Activated CD4-positive, alpha-beta T cell treated with anti-CD3 and anti-CD28 coated beads, Interleukin-2, amount 50 U/mL, for 16 hours (primary cell): ENCODE results near the gene MEF2A.
"Not testable (repeated sequence)": the region's sequence is repeated elsewhere in the genome, so short reads cannot be mapped to it uniquely, and the experiment has no call there.

ENCODE experiments used
- DNase-seq: peaks from one replicate; pipeline ENCODE4 v3.0.0-alpha.2; 2020

MEF2A gene

DNA sequence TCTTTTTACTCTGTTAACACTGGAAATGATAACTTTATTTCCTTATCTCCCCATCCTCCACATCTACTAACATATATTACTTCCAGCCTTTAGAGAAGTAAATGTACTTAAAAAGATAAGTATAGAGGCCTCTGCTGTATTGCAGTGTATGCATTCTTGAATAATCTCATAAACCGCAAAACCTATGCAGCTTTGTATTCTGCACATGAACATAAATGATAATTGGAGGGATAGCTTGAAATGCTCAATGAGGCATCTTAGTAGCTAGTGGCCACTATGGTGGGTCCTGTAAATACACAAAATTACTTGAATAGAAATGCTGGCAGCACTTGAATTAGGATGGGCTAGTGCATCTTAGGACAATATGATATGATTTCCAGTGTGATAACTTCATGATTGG, 90.4 kb downstream of the MEF2A start:
- no peak for DNase-seq

DNA sequence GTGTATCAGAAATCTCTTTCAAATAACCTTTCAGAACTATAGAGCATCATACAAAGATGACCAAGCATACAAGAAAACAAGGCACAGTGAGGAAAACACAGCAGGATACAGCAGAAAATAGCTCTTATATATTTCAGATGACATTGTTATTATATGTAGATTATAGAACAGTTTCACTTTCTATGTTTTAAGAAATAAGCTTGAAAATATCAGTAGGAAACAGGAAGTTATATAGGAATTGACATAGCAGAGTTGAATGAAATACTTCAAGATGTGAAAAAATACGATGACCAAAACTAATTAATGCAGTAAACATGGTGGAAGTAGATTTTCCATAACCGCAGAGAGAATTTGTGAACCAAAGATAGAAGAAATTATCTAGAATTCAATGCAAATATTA, 92.2 kb downstream of the MEF2A start:
- DNase-seq, result no peak

DNA sequence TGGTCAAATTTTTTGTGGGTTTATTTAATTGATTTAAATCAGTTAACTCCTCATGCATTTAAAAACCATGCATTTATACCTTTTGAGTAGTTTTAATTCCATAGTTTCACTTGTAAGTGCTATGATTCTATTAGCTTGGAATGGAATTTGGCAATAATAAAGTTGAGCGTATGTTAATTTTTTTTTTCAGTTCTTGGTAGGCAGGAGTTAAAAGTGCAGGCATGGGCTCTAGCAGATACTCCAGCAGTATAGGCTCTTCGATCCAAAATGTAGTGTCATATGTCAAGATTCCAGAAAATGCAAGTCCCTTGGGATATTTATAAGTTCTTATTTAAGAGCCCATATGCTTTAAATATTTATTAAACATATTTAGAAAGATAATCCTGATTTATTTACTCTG, 97.1 kb downstream of the MEF2A start:
- DNase-seq, result no peak

DNA sequence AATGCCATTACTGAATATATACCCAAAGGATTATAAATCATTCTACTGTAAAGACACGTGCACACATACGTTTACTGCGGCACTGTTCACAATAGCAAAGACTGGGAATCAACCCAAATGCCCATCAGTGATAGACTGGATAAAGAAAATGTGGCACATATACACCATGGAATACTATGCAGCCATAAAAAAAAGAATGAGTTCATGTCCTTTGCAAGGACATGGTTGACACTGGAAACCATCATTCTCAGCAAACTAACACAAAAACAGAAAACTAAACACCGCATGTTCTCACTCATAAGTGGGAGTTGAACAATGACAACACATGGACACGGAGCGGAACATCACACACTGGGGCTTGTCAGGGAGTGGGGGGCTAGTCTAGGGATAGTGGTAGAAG, 100.3 kb downstream of the MEF2A start:
- DNase-seq, result not testable (repeated sequence)

DNA sequence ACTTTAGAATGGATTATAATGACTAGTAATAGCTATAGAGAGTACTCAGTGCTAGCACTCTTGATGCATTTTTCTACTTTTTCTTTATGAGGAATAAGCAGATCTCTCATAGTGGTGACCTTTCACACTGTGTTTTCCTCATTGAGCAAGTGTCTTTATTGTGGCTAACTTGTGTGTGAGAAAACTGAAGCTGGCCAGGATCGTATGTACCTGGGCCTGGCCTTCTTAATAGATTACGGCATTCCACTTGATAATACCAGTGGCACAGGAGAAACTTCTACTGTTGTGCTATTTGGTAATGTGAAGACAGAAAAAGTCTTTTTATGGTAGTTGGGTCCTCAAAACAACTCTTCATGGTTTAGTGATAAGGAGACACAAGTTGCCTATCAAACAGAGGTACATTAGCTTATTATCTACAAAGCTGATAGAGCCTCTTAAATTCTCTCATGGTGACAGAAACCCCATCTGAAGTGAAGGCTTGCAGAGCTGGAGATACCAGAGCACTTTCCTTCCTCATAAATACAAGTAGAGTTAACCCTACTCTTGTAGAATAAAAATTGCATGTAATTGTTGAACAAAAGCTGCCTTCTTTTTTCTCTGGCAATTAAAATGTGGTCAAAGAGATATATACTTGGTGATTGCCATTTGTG, 102.9 kb downstream of the MEF2A start:
- no peak for DNase-seq

DNA sequence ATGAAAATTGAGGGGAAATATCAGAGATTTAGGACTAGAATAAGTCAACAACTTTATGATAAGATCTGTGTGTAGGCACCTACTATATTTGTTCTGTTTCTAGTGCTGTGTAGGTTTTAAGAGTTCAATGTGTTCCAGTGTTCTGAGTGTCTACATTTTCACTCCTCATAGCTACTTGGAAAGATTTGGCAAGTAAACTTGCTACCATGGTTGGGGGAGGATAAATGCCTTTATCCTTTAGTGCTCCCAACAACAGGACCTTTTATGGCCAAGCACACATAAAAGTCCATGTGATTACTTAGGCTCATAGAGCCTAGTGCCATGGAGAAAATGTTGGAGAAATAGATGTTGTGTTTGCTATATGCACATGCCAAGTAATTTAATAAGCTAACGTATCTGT, 103.5 kb downstream of the MEF2A start:
- DNase-seq, result no peak

DNA sequence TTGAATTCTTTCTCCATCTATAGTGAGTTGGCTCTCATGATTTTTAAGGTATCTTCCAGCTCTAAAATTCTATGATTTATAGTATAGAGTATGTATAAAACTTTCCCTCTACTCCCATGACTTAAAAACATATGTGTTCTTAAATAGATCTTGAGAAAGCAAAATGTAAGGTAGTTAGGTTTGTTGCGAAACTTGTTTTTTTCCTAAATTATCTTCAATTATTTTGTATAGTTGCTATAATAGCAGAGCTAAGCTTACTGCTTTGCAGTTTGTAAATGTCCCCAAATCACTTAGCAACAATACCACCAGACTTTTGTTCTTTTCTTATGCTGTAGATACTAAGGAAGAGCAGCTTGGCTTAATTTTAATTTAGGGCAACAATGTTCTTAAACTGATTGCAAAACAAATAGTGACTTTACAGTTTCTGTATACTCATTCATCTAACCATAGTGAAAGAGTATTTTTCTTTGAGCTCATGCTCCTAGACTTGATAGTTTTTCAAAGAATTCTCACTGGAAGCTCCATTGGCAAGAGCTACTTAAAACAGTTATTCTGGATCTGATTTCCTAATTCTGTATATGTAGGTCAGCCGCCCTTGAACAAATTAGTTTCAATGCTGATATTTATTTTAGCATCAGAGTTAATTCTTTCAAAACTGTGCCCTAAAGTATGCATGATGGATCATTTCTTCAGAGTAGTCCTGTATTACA, 106.3 kb downstream of the MEF2A start:
- DNase-seq, result no peak

DNA sequence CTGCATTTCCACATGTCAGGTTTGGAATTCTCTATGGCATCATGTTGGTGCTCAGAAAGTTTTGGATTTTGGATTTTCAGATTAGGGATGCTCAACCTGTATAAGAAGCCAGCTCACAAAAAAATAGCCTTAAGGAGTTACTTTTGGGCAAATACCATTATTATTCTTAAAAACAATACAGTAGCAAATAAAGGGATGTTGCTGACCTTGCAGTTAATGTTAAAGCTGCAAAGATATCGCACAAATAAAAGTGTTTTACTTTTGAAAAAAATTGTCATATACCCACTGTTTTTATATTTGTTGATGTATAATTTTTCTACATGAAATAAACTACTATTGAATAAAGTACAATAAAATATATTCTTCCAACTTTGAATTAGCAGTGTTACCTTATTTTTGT, 107.3 kb downstream of the MEF2A start:
- DNase-seq, result no peak

DNA sequence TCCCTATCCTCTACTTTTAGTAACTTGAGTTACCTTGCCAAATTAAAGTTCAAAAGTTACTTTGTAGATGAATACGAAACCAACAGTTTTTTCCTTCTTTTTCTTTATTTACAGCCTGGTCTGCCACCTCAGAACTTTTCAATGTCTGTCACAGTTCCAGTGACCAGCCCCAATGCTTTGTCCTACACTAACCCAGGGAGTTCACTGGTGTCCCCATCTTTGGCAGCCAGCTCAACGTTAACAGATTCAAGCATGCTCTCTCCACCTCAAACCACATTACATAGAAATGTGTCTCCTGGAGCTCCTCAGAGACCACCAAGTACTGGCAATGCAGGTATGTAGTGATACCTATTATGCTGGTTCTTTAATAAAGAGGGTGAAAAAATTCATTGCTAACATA, 108.5 kb downstream of the MEF2A start:
- DNase-seq, result no peak

DNA sequence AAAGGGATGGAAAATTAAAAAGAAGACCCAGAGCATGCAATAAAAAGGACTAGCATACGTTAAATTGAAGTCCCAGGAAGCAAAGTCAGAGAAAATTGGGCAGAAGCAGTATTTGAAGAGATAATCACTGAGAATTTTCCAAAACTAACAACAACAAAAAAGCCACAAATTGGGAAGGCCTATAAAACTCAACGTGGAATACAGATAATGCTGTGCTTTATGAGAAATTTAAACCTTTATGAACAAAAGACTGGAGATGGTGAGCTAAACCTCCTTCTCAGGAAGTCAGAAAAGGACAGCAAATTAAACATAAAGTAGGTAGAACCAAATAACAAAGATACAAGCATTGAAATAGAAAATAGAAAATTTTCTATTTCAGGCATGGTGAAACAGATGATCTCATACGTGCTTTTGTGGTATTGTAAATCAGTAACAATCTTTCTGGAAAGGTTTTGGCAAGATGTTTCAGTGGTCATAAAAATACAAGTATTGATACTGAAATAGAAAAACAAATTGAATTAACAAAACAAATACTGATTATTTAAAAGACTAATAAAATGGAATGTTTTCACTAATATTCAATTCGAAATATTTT, 111.9 kb downstream of the MEF2A start:
- DNase-seq, result no peak

DNA sequence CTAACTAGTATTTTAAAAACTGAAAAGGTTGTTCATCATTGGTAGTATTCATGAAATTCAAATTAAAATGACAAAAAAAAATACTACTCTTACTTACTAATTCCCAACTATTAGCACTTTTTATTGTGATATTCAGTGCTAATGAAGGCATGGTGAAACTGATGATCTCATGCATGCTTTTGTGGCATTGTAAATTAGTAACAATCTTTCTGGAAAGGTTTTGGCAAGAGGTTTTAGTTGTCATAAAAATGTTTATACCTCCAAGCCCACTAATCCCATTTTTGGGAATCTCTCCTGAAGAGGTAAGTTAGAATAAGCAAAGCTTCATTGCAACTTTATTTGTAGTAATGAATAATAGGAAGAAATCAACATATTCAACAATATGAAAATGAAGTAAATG, 114.5 kb downstream of the MEF2A start:
- DNase-seq, result no peak

DNA sequence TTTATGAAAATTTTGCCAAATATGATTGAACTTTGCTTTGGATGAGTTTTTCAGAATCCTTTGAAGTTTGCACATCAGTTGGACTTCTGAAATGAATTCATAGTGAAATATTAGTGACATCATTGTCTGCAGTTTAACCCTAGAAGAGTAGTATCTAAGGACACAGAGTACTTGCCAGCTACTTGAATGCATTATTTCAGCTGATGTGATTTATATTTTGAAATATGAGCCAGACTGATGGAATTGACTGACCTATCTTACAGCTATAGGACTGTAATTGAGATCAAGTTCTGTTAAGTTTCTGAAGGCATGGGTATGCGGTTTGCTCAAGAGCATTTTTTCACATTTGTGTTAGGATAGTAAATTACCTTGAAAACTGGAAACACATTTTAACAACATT, 116.2 kb downstream of the MEF2A start:
- no peak for DNase-seq

DNA sequence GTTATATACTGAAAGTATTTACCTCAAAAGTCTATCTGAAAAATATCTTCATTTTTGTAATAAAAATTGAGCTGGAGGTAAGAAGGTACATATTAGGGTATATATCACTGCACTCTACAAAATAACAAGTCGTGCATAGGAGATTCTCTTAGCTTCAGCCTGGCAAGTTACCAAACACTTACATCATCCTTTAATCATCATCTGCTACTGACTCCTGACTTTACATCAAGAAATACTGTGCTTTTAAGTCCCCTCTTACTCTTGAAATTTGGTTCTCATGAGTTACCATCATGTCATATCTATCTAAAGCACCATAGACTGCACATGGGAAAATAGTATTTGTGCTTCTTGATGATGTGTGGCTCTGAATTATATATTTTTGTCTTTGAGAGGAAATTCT, 116.7 kb downstream of the MEF2A start:
- no peak for DNase-seq

DNA sequence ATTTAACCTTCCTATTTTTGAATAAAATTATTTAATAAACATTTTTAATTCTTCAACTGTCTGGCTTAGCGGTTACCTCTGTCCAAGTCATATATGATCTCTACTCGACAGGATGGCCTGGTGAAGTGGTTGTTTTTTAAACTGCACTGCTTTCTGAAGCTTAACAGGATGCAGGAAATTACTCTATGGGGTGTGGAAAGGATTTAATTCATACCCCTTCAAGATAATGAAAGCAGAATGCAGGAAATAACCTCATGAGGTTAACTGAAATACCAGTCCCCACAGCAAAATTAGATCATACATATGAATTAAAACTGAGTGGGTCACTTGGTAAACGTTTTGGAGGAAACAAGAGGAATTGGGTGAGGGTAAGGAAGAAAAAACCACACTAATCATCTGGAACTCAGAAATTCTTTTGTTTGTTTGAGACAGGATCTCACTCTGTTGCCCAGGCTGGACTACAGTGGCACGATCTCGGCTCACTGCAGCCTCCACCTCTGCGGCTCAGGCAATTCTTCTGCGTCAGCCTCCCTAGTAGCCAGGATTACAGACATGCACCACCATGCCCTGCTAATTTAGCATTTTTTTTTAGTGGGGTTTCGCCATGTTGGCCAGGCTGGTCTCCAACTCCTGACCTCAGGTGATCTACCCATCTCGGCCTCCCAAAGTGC, 117.4 kb downstream of the MEF2A start:
- DNase-seq, result peak; percentile 51

DNA sequence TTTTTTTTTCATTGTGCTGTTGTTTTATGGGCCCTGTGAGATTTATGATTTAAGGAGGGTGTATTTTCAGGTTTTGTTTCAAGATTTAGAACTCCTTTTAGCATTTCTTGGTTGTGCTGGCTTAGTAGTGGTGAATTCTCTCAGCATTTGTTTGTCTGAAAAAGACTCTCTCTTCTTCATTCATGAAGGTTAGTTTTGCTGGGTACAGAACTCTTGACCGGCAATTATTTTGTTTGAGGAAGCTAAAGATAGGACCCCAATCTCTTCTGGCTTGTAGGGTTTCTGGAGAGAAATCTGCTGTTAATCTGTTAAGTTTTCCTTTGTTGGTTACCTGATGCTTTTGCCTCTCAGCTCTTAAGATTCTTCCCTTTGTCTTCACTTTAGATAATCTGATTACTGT, 120.5 kb downstream of the MEF2A start:
- no peak for DNase-seq

DNA sequence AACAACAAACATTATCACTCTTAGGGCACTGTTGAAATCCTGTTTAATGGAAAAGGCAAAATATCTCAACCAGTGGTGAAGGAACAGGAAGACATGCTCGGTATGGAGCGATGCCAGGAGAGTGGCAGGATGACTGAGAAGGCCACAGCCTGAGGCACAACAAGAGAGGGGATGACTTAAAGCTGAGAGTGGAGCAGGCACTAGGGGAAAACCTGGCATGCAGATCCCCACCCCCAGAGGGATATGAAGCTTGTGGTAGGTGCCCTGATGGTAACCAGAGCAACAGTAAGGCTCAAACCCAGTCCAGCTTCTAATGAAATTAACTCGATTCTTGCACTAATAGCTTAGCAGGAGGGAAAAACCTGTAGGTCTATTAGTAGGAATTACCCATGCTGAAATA, 127.0 kb downstream of the MEF2A start:
- DNase-seq, result no peak

DNA sequence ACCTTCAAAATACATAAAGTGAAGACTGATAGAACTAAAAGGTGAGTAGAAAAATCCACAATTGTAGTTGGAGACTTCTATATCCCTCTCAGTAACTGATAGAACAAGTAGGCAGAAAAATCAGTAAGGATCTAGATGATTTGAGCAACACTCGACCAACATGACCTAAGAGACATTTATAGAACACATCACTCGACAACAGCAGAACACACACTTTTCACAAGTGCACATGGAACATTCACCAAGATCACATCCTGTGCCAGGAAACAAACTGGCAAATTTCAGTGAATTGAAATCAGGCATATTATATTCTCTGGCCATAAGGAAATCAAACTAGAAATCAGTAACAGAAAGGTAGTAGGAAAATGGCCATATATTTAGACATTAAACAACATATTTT, 130.3 kb downstream of the MEF2A start:
- no peak for DNase-seq

DNA sequence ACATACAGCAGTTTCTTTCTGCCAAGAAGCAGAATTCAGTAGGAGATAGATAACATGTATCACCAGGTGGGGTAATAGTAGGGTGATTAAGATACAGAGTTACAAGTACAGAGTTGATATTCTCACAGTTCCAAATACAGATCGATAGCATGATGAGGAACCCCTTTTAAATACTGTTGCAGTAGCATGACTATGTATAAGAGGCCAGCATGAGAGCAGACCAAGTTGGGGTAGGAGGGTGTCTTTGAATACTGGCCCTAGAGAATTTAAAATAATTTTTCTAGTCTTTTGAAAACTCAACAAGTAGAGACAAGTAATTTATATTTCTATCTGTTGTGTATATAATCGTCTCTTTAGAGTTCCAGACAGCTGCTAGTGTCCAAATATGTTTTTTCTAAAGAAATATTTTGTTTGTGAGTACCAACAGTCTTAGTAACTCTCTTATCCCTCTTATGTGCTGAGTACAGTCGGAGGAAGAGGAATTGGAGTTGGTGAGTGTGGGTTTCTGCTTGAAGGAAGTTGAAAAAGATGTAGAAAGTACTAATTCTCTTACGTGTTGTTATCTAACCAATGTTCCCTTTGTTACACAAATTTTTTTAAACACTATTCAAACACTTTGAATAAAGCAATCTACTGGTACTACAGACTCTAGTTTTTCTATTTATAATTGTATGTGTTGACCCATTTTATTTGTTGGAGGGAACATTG, 137.3 kb downstream of the MEF2A start:
- no peak for DNase-seq

DNA sequence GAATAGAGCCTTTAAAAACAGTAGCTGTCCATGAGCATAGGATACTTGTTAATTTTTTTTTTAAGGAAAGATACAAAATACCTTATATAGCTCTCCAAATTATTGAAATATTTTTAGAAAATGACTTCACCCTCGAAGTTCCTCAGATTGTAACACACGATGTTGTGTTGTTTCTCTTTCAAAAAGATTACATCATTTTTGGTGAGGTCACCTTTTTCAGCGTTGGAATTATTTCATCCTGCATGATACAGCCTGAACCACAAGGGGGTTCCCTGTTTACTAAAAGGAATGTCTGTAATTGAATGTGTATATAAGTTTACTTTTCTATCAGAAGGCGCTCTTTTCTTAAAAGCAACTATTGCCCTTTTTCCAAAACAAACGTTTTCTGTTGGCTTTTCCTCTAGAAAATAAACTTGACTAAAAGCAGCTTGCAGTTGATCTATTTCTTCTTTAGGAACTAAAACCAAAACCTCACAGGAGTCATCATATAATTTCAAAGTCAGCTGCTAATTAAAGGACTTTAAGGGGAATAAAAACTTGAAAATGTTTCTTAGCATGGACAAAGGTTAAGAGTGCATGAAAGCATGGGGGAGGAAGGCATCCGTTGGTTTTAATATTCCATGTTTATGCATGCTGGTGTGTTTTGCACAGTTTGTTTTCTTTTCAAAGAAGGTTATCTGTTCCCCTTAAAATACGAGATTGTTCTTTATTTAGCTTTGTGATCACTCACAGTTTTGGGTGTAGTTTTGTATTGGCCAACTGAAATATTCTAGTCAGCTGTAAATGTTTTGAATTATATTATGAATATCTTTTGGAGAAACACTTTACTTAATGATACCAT, 138.0 kb downstream of the MEF2A start:
- peak; percentile 56 for DNase-seq

DNA sequence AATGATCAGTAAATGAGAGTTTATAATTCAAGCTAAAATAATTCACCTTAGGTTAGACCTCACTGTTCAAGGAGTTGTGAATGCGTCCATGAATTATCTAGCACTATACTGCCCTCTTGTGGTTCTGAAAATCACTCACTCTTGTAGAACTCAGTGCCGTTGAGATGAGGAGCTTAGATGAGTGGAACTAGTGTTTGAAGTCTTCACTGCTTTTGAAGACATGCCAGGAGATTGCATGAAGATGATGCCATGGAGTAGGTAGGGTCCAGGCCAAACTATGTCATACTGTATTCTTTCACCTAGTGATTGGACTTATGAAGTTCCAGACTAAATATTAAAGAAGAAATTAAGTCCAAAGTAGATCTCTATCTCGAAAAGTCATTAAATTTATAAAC, 138.7 kb downstream of the MEF2A start:
- DNase-seq, result peak; percentile 82

DNA sequence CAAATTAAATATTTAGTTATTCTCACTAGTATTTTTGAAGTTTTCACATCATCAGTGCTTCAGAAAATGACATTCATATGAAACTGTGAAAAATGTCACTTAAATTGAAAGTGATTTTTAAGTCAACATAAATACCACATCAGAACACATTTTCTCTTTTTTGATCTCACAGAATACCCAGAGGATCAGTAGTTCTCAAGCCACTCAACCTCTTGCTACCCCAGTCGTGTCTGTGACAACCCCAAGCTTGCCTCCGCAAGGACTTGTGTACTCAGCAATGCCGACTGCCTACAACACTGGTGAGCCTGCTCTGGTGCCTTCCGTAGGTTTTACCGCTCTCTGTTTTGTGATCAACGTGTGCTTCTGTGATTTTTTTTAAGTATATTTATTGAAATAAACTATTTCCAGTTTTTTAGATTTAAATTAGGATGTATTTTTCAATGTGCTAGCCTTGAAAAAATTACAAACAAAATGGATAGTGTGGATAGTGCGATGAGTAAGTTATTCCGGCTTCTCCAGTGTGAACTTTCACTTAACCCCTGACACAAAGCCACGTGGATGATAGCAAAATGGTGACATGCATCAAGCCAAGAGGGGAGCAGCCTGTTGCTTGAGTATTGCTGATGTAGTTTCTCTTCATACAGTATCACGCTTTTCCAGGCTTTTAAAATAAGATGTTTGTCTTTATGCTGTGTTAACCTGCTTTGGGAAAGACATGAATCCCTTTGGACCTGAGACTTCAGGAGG, 140.9 kb downstream of the MEF2A start:
- DNase-seq, result peak; percentile 74
